B cell (primary cell): ENCODE results near the gene SPDYC. TPM values are rescaled to one million over a fixed set of nuclear protein-coding genes. Genes with fewer than 3 reads are reported as not detected.

Source experiments
- ATAC-seq: fragments of 200-7000 bp; cut with Tn5 transposase; one replicate; pipeline ENCODE4 v1.10.0; 2021; ENCODE audit warnings: low read depth, mild to moderate bottlenecking, moderate number of reproducible peaks, moderate library complexity
- CTCF ChIA-PET: fragments of 350-600 bp; sonication (Branson Sonifier 250); formaldehyde crosslinking; loops from one replicate; lab custom pipeline; 2021; ENCODE audit warnings: antibody characterized with exemption, inconsistent platforms; lab: Charles Lee
- POLR2A ChIA-PET: fragments of 350-600 bp; sonication (Branson Sonifier 250); formaldehyde crosslinking; loops from one replicate; lab custom pipeline; 2021; ENCODE audit warnings: antibody characterized with exemption; lab: Charles Lee
- DNase-seq: peaks from one replicate; pipeline ENCODE4 v3.0.0; 2013
- H2AFZ ChIP-seq: 2 replicates; pipeline ENCODE4 v1.6.1; 2012; ENCODE audit warnings: mild to moderate bottlenecking, low read depth, low read length; ENCODE audit not compliant: insufficient read depth, poor library complexity, severe bottlenecking
- H3K27ac ChIP-seq, 2 donors: 1 replicate in 1 of 2; 2 replicates in 1 of 2; pipeline ENCODE4 v1.5.1; 2012 to 2013; ENCODE audit warnings: low read length in 2 of 2, mild to moderate bottlenecking in 2 of 2, moderate library complexity in 1 of 2
- H3K27me3 ChIP-seq, 4 experiments: fragments of 200-600 bp in 1 of 4; sonication (generic) in 1 of 4; replicated peaks in 1 of 4; 1 replicate in 2 of 4; 2 replicates in 2 of 4; pipeline versions ENCODE4 v1.6.1 to v1.7.0; 2013 to 2016; ENCODE audit warnings: low read length in 3 of 4, mild to moderate bottlenecking in 2 of 4, mixed read lengths in 1 of 4, moderate library complexity in 1 of 4; ENCODE audit not compliant: insufficient read depth in 4 of 4, control insufficient read depth in 3 of 4; ENCODE audit errors: control extremely low read depth in 1 of 4
- H3K36me3 ChIP-seq, 2 experiments: replicated peaks in 1 of 2; 1 replicate in 1 of 2; 2 replicates in 1 of 2; pipeline versions ENCODE4 v1.6.1 to v1.7.1; 2013; ENCODE audit warnings: low read length in 1 of 2; ENCODE audit not compliant: insufficient read depth in 2 of 2, control insufficient read depth in 1 of 2; ENCODE audit errors: control extremely low read depth in 1 of 2, extremely low read depth in 1 of 2
- H3K4me1 ChIP-seq, 2 donors: fragments of 200-600 bp in 1 of 2; sonication (generic) in 1 of 2; 1 replicate in 1 of 2; 2 replicates in 1 of 2; pipeline versions ENCODE4 v1.5.1 to v1.6.1; 2013 to 2017; ENCODE audit warnings: low read length in 2 of 2; ENCODE audit not compliant: control insufficient read depth in 2 of 2, insufficient read depth in 2 of 2
- H3K4me2 ChIP-seq: replicated peaks from 2 replicates; pipeline ENCODE3; 2012; ENCODE audit warnings: mild to moderate bottlenecking, low read depth, low read length; ENCODE audit not compliant: poor library complexity, severe bottlenecking
- H3K4me3 ChIP-seq, 5 experiments: fragments of 200-600 bp in 1 of 5; sonication (generic) in 1 of 5; 1 replicate in 3 of 5; 2 replicates in 2 of 5; pipeline versions ENCODE4 v1.5.1 to v1.7.0; 2011 to 2016; ENCODE audit warnings: low read length in 4 of 5, mild to moderate bottlenecking in 4 of 5, low read depth in 2 of 5, control low read depth in 1 of 5, moderate library complexity in 1 of 5; ENCODE audit not compliant: insufficient read depth in 1 of 5; ENCODE audit errors: control extremely low read depth in 1 of 5, extremely low read depth in 1 of 5
- H3K79me2 ChIP-seq: fragments of 200-600 bp; sonication (generic); one replicate; pipeline ENCODE4 v1.6.0; 2016; ENCODE audit warnings: low read length; ENCODE audit not compliant: control insufficient read depth, insufficient read depth
- H3K9ac ChIP-seq: fragments of 200-600 bp; sonication (generic); 2 replicates; pipeline ENCODE4 v1.6.1; 2017; ENCODE audit warnings: mild to moderate bottlenecking, low read length, moderate library complexity
- H3K9me3 ChIP-seq, 3 donors: one replicate each; pipeline versions ENCODE4 v1.6.1 to v1.7.1; 2013; ENCODE audit warnings: low read length in 2 of 3; ENCODE audit not compliant: control insufficient read depth in 2 of 3, insufficient read depth in 1 of 3; ENCODE audit errors: control extremely low read depth in 1 of 3
- H4K20me1 ChIP-seq: 2 replicates; pipeline ENCODE4 v1.6.0; 2012; ENCODE audit warnings: mild to moderate bottlenecking, low read length; ENCODE audit not compliant: insufficient read depth, control insufficient read depth, poor library complexity, severe bottlenecking
- H3K27ac Mint-ChIP-seq: one replicate; pipeline ENCODE4 v1.8.0; 2021; ENCODE audit warnings: mixed read lengths
- H3K27me3 Mint-ChIP-seq: one replicate; pipeline ENCODE4 v1.8.0; 2021; ENCODE audit warnings: mixed read lengths
- H3K4me1 Mint-ChIP-seq: one replicate; pipeline ENCODE4 v1.8.0; 2021; ENCODE audit warnings: mixed read lengths
- H3K4me3 Mint-ChIP-seq: one replicate; pipeline ENCODE4 v1.8.0; 2021; ENCODE audit warnings: mixed read lengths
- H3K9me3 Mint-ChIP-seq: one replicate; pipeline ENCODE4 v1.8.0; 2022; ENCODE audit warnings: mixed read lengths; ENCODE audit not compliant: insufficient read depth
- CTCF ChIP-seq: fragments of 200-600 bp; IDR thresholded peaks from one replicate; pipeline ENCODE4 v1.8.0; 2022; ENCODE audit warnings: antibody characterized with exemption, mild to moderate bottlenecking
- EZH2 ChIP-seq: IDR thresholded peaks from 2 replicates; pipeline ENCODE4 v1.6.1; 2012; ENCODE audit warnings: borderline replicate concordance, low read depth, mild to moderate bottlenecking, moderate library complexity, low read length; ENCODE audit not compliant: insufficient read depth, poor library complexity, severe bottlenecking
- WGBS: methylation state at CpG from one replicate; pipeline ENCODE4 v1.1.5; 2013; ENCODE audit warnings: missing lambda C conversion rate; ENCODE audit not compliant: insufficient coverage; 5-methylcytosine and 5-hydroxymethylcytosine counted together
- intact Hi-C: fragments of 100-400 bp; cut with micrococcal nuclease; formaldehyde crosslinking; loops from one replicate; pipeline ENCODE4 v1.10.0; 2022
- polyA plus RNA-seq: library from polyadenylated mRNA; depleted of rRNA; stranded (reverse); fragments of >200 nt; gene quantifications from 2 replicates; pipeline ENCODE4 v1.2.3, GENCODE V29; 2012
- total RNA-seq, 2 donors: library from RNA; stranded (reverse); fragments of 120-200 nt in 1 of 2; gene quantifications; 1 replicate in 1 of 2; 2 replicates in 1 of 2; pipeline versions ENCODE4 v1.2.3 to v1.2.4, GENCODE V29; 2013 to 2022

SPDYC gene
- total and polyA plus RNA-seq, 2 donors (not counting 1 experiment from before 2014, with no cell fraction given): not detected

GRCh38 chr11:65189191-65189590 lies 19.2 kb downstream of the SPDYC start:
- ATAC-seq (no peak), DNase-seq (no peak)
- WGBS: 89% methylated on average over 10 of the region's 10 CpGs
- H3K4me3 ChIP-seq: no peak overlapping the region
- ChIA-PET POLR2A (no interaction called here), CTCF (interaction anchor here (1.2 to 1.7 kb wide), 2 partner anchors 9 kb away, joined by 3 to 4 read pairs; no protein-coding TSS in a partner anchor)
- no peak overlapping the region for H3K27ac ChIP-seq
- H2AFZ ChIP-seq: no peak overlapping the region
- H3K9me3 Mint-ChIP-seq: no peaks in the 10 kb centered on the region
- H3K27ac Mint-ChIP-seq: no peak overlapping the region
- H3K27me3 ChIP-seq: no peaks in the 10 kb centered on the region
- H3K27me3 Mint-ChIP-seq: no peaks in the 10 kb centered on the region
- H3K4me3 Mint-ChIP-seq: no peak overlapping the region
- intact Hi-C loops: no loop called here
- no peak for TF ChIP-seq EZH2
- TF ChIP-seq CTCF: no peak
- no peaks in the 10 kb centered on the region for H4K20me1 ChIP-seq
- H3K79me2 ChIP-seq: peaks cover 4% of the 10 kb centered on the region
- H3K36me3 ChIP-seq: peaks cover 1 to 45% of the 10 kb centered on the region in 2 experiments
- H3K4me1 ChIP-seq: no peaks in the 10 kb centered on the region
- H3K9me3 ChIP-seq: no peaks in the 10 kb centered on the region
- H3K4me1 Mint-ChIP-seq: peaks cover 9% of the 10 kb centered on the region
- H3K4me2 ChIP-seq: no peak overlapping the region
- no peak overlapping the region for H3K9ac ChIP-seq

GRCh38 chr11:65194564-65194963 lies 24.5 kb downstream of the SPDYC start:
- H3K9me3 Mint-ChIP-seq: no peaks in the 10 kb centered on the region
- peaks cover 7 to 52% of the 10 kb centered on the region in 2 experiments for H3K36me3 ChIP-seq
- ChIA-PET CTCF (no interaction called here), POLR2A (no interaction called here)
- H3K79me2 ChIP-seq: peaks cover 11% of the 10 kb centered on the region
- no peaks in the 10 kb centered on the region for H3K27me3 ChIP-seq
- peaks cover 6% of the 10 kb centered on the region for H4K20me1 ChIP-seq
- no peak overlapping the region for H3K27ac Mint-ChIP-seq
- no peaks in the 10 kb centered on the region for H3K4me1 ChIP-seq
- H3K27me3 Mint-ChIP-seq: no peaks in the 10 kb centered on the region
- intact Hi-C loops: no loop called here
- H2AFZ ChIP-seq: no peak overlapping the region
- 100% methylated on average over 1 of the region's 2 CpGs for WGBS
- H3K4me2 ChIP-seq: no peak overlapping the region
- H3K27ac ChIP-seq: no peak overlapping the region
- H3K9ac ChIP-seq: no peak overlapping the region
- H3K4me3 Mint-ChIP-seq: no peak overlapping the region
- TF ChIP-seq EZH2 (no peak), CTCF (no peak)
- H3K4me3 ChIP-seq: no peak overlapping the region
- DNase-seq (no peak), ATAC-seq (no peak)
- peaks cover 4% of the 10 kb centered on the region for H3K4me1 Mint-ChIP-seq
- H3K9me3 ChIP-seq: no peaks in the 10 kb centered on the region
